Stimulated activated naive CD8-positive, alpha-beta T cell treated with anti-CD3 and anti-CD28 coated beads, Interleukin-15, amount 100 ng/mL, for 72 hours (primary cell): ENCODE data around the gene PRLHR.
"Not testable (repeated sequence)": the region's sequence is repeated elsewhere in the genome, so short reads cannot be mapped to it uniquely, and the experiment has no call there.

Experiments
- ATAC-seq: fragments of 150-1000 bp; cut with Tn5 transposase; 2 replicates; pipeline ENCODE4 v1.10.0; 2021; ENCODE audit warnings: mild to moderate bottlenecking, moderate library complexity
- DNase-seq, 2 donors: peaks; one replicate each; pipeline ENCODE4 v3.0.0; 2021 to 2022
- H3K27ac Mint-ChIP-seq, 2 donors: one replicate each; pipeline ENCODE4 v1.8.0; 2022; ENCODE audit warnings: mild to moderate bottlenecking in 2 of 2, mixed read lengths in 2 of 2, moderate library complexity in 2 of 2
- H3K27me3 Mint-ChIP-seq: one replicate; pipeline ENCODE4 v1.8.0; 2022; ENCODE audit warnings: mixed read lengths
- H3K4me1 Mint-ChIP-seq: one replicate; pipeline ENCODE4 v1.8.0; 2022; ENCODE audit warnings: mild to moderate bottlenecking, mixed read lengths
- H3K4me3 Mint-ChIP-seq, 2 donors: one replicate each; pipeline ENCODE4 v1.8.0; 2022; ENCODE audit warnings: mild to moderate bottlenecking in 2 of 2, mixed read lengths in 2 of 2, moderate library complexity in 1 of 2
- H3K9me3 Mint-ChIP-seq, 2 donors: one replicate each; pipeline ENCODE4 v1.8.0; 2022; ENCODE audit warnings: mixed read lengths in 2 of 2

Gene PRLHR

GRCh38 chr10:118595598-118596425, at the start of gene PRLHR:
TSS of gene PRLHR (minus strand) at chr10:118595648. CDS start at chr10:118595244, 404 bp downstream.
- peaks cover 30% of the 10 kb centered on the region for H3K4me1 Mint-ChIP-seq
- ATAC-seq, result no peak
- H3K9me3 Mint-ChIP-seq, result peaks cover 0 to 13% of the 10 kb centered on the region in 2 donors
- peaks cover 59% of the 10 kb centered on the region for H3K27me3 Mint-ChIP-seq
- DNase-seq, result peak in 1 of 2 donors; percentile 10
- peak within 1 kb of the TSS; percentile 30 to 59 for H3K4me3 Mint-ChIP-seq
- H3K27ac Mint-ChIP-seq, result peak within 1 kb of the TSS in 1 of 2 donors; percentile 77

GRCh38 chr10:118642228-118642627, 46.8 kb upstream of the PRLHR start:
- Mint-ChIP-seq H3K27me3 (no peaks in the 10 kb centered on the region), H3K4me3 (no peak overlapping the region), H3K27ac (no peak overlapping the region), H3K9me3 (peaks cover 7 to 26% of the 10 kb centered on the region in 2 donors), H3K4me1 (no peaks in the 10 kb centered on the region)
- no peak for DNase-seq
- no peak for ATAC-seq

GRCh38 chr10:118638680-118639079, 43.2 kb upstream of the PRLHR start:
- no peaks in the 10 kb centered on the region for H3K4me1 Mint-ChIP-seq
- H3K27ac Mint-ChIP-seq, result no peak overlapping the region
- DNase-seq (no peak), ATAC-seq (no peak)
- H3K27me3 Mint-ChIP-seq, result no peaks in the 10 kb centered on the region
- no peak overlapping the region for H3K4me3 Mint-ChIP-seq
- H3K9me3 Mint-ChIP-seq, result peaks cover 7 to 26% of the 10 kb centered on the region in 2 donors

GRCh38 chr10:118635674-118636402, 40.4 kb upstream of the PRLHR start:
- H3K27ac Mint-ChIP-seq, result peak overlapping the region in 1 of 2 donors; percentile 53
- peaks cover 7 to 18% of the 10 kb centered on the region in 2 donors for H3K9me3 Mint-ChIP-seq
- H3K4me1 Mint-ChIP-seq, result no peaks in the 10 kb centered on the region
- DNase-seq (no peak), ATAC-seq (no peak)
- H3K4me3 Mint-ChIP-seq, result no peak overlapping the region
- no peaks in the 10 kb centered on the region for H3K27me3 Mint-ChIP-seq

GRCh38 chr10:118633786-118634185, 38.3 kb upstream of the PRLHR start:
- no peak for DNase-seq
- H3K9me3 Mint-ChIP-seq, result no peaks in the 10 kb centered on the region
- no peaks in the 10 kb centered on the region for H3K4me1 Mint-ChIP-seq
- no peak for ATAC-seq
- no peak overlapping the region for H3K27ac Mint-ChIP-seq
- no peak overlapping the region for H3K4me3 Mint-ChIP-seq
- H3K27me3 Mint-ChIP-seq, result no peaks in the 10 kb centered on the region

- H3K27me3 Mint-ChIP-seq, result no peaks in the 10 kb centered on the region
- H3K9me3 Mint-ChIP-seq, result no peaks in the 10 kb centered on the region
- H3K27ac Mint-ChIP-seq, result no peak overlapping the region
- no peaks in the 10 kb centered on the region for H3K4me1 Mint-ChIP-seq
- DNase-seq, result no peak
- no peak for ATAC-seq
- no peak overlapping the region for H3K4me3 Mint-ChIP-seq
Observed at GRCh38 chr10:118629211-118629610, 33.8 kb upstream of the PRLHR start.

GRCh38 chr10:118628397-118628796, 32.9 kb upstream of the PRLHR start:
- DNase-seq, result no peak
- Mint-ChIP-seq H3K9me3 (no peaks in the 10 kb centered on the region), H3K27me3 (no peaks in the 10 kb centered on the region), H3K4me1 (no peaks in the 10 kb centered on the region), H3K4me3 (no peak overlapping the region), H3K27ac (no peak overlapping the region)
- no peak for ATAC-seq

- DNase-seq, result no peak
- Mint-ChIP-seq H3K4me1 (peaks cover under 1% of the 10 kb centered on the region), H3K4me3 (no peak overlapping the region), H3K27me3 (no peaks in the 10 kb centered on the region), H3K27ac (no peak overlapping the region), H3K9me3 (no peaks in the 10 kb centered on the region)
- no peak for ATAC-seq
Observed at GRCh38 chr10:118626953-118627352, 31.5 kb upstream of the PRLHR start.

GRCh38 chr10:118625504-118625903, 30.1 kb upstream of the PRLHR start:
- H3K27ac Mint-ChIP-seq, result no peak overlapping the region

GRCh38 chr10:118624747-118625146, 29.3 kb upstream of the PRLHR start:
- Mint-ChIP-seq H3K9me3 (no peaks in the 10 kb centered on the region), H3K27me3 (no peaks in the 10 kb centered on the region), H3K4me1 (peaks cover 12% of the 10 kb centered on the region), H3K27ac (no peak overlapping the region), H3K4me3 (no peak overlapping the region)
- DNase-seq, result no peak
- ATAC-seq, result no peak

More at GRCh38 chr10:118625504-118625903, 30.1 kb upstream of the PRLHR start:
- Mint-ChIP-seq H3K9me3 (no peaks in the 10 kb centered on the region), H3K4me1 (peaks cover 12% of the 10 kb centered on the region), H3K4me3 (no peak overlapping the region), H3K27me3 (no peaks in the 10 kb centered on the region)
- no peak for ATAC-seq
- DNase-seq, result no peak

GRCh38 chr10:118621304-118621942, 26.0 kb upstream of the PRLHR start:
- Mint-ChIP-seq H3K4me3 (peak overlapping the region; percentile 5 to 21), H3K27me3 (no peaks in the 10 kb centered on the region), H3K27ac (peak overlapping the region in 1 of 2 donors; percentile 81), H3K9me3 (no peaks in the 10 kb centered on the region), H3K4me1 (peaks cover 12% of the 10 kb centered on the region)
- peak; percentile 81 for ATAC-seq
- DNase-seq, result no peak

- DNase-seq, ATAC-seq, H3K27me3 Mint-ChIP-seq, H3K4me1 Mint-ChIP-seq, H3K4me3 Mint-ChIP-seq, H3K9me3 Mint-ChIP-seq: not testable (repeated sequence)
- peak overlapping the region in 1 of 2 donors; percentile 17 for H3K27ac Mint-ChIP-seq
Observed at GRCh38 chr10:118613863-118614262, 18.4 kb upstream of the PRLHR start.

GRCh38 chr10:118610577-118610976, 15.1 kb upstream of the PRLHR start:
- DNase-seq (no peak), ATAC-seq (no peak)
- Mint-ChIP-seq H3K27me3 (no peaks in the 10 kb centered on the region), H3K9me3 (peaks cover 0 to 8% of the 10 kb centered on the region in 2 donors), H3K4me3 (no peak overlapping the region), H3K4me1 (no peaks in the 10 kb centered on the region), H3K27ac (no peak overlapping the region)

GRCh38 chr10:118607768-118608354, 12.4 kb upstream of the PRLHR start:
- no peak overlapping the region for H3K4me3 Mint-ChIP-seq
- no peak for ATAC-seq
- H3K4me1 Mint-ChIP-seq, result no peaks in the 10 kb centered on the region
- no peak for DNase-seq
- no peak overlapping the region for H3K27ac Mint-ChIP-seq
- H3K9me3 Mint-ChIP-seq, result peaks cover 0 to 8% of the 10 kb centered on the region in 2 donors
- H3K27me3 Mint-ChIP-seq, result no peaks in the 10 kb centered on the region

- Mint-ChIP-seq H3K27ac (no peak overlapping the region), H3K4me1 (no peaks in the 10 kb centered on the region), H3K4me3 (no peak overlapping the region), H3K27me3 (no peaks in the 10 kb centered on the region), H3K9me3 (peaks cover 0 to 8% of the 10 kb centered on the region in 2 donors)
- ATAC-seq (no peak), DNase-seq (no peak)
Observed at GRCh38 chr10:118605694-118606093, 10.2 kb upstream of the PRLHR start.
